ENCODE results near the gene CEP131.

DNA sequence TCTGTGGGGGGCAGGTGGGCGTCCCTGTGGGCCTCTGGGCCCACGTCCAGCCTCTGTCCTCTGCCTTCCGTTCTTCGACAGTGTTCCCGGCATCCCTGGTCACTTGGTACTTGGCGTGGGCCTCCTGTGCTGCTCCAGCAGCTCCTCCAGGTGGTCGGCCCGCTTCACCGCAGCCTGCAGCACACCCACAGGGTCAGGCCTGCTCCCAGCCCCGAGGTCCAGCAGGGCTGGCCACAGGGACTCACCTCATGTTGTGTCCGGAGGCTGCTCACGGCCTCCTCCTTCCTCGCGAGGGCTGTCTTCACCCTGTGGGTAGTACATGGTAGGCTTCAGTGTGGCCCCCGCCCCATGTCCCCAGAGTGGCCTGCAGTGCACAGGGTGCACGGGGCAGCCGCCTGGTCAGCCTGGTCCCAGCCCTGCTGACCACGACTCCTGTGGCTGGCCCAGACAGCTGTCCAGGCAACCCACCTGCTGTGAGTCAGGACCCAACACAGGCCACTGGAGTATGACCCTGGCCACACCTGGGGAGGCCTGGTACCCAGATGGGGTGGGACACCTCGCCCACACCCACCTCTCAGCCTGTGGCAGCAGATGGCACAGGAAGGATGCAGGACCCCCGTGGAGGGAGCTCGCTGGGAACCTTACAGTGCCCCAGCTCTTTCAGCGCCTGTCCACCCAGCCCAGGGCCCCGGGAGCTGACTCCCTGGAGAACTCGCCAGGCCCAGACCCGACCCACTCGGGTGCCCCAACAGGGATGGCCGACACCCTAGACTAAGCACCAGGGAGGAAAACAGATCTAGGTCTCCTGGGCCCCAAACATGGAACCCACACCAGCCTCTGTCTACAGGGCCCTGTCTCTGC is 32.9 kb downstream of the CEP131 start:
- TF ChIP-seq, protein P1, sequence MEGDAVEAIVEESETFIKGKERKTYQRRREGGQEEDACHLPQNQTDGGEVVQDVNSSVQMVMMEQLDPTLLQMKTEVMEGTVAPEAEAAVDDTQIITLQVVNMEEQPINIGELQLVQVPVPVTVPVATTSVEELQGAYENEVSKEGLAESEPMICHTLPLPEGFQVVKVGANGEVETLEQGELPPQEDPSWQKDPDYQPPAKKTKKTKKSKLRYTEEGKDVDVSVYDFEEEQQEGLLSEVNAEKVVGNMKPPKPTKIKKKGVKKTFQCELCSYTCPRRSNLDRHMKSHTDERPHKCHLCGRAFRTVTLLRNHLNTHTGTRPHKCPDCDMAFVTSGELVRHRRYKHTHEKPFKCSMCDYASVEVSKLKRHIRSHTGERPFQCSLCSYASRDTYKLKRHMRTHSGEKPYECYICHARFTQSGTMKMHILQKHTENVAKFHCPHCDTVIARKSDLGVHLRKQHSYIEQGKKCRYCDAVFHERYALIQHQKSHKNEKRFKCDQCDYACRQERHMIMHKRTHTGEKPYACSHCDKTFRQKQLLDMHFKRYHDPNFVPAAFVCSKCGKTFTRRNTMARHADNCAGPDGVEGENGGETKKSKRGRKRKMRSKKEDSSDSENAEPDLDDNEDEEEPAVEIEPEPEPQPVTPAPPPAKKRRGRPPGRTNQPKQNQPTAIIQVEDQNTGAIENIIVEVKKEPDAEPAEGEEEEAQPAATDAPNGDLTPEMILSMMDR (IDR thresholded peaks at IDR 0.05; ENCODE audit: insufficient read depth, low read length, poor library complexity, severe bottlenecking) = no peak
- TF ChIP-seq EZH2phosphoT487 (conservative IDR thresholded peaks at IDR 0.05; ENCODE audit: low read length) = no peak

Data from SU-DHL-6 (cell line).